GM19099 (cell line): Measurements from ENCODE around the gene GPX3.

Source experiments
- POLR2A ChIP-seq: IDR thresholded peaks from 3 replicates; pipeline ENCODE4 v1.6.1; 2011; ENCODE audit warnings: low read depth; ENCODE audit not compliant: insufficient read length; ENCODE audit errors: extremely low read depth

The GPX3 gene

GRCh38 chr5:151005950-151006576 is 14.3 kb upstream of the GPX3 start:
- TF ChIP-seq POLR2A = no peak

GRCh38 chr5:151006704-151007334 is 13.6 kb upstream of the GPX3 start:
- no peak for TF ChIP-seq POLR2A

- TF ChIP-seq POLR2A = no peak
Measured at GRCh38 chr5:151007430-151008209, 12.8 kb upstream of the GPX3 start.

- no peak for TF ChIP-seq POLR2A
Measured at GRCh38 chr5:151008210-151008491, 12.2 kb upstream of the GPX3 start.

- TF ChIP-seq POLR2A = no peak
Measured at GRCh38 chr5:151008906-151009305, 11.5 kb upstream of the GPX3 start.

- TF ChIP-seq POLR2A = no peak
Measured at GRCh38 chr5:151012862-151013261, 7.5 kb upstream of the GPX3 start.

- TF ChIP-seq POLR2A = no peak
Measured at GRCh38 chr5:151014680-151015343, 5.6 kb upstream of the GPX3 start.

- no peak for TF ChIP-seq POLR2A
Measured at GRCh38 chr5:151015974-151016587, 4.3 kb upstream of the GPX3 start.

GRCh38 chr5:151016700-151017099 is 3.7 kb upstream of the GPX3 start:
- TF ChIP-seq POLR2A = no peak

- TF ChIP-seq POLR2A = no peak
Measured at GRCh38 chr5:151017897-151018296, 2.5 kb upstream of the GPX3 start.

GRCh38 chr5:151018846-151019245 is 1.5 kb upstream of the GPX3 start:
- no peak for TF ChIP-seq POLR2A

GRCh38 chr5:151019331-151019730 is 1.1 kb upstream of the GPX3 start:
- no peak for TF ChIP-seq POLR2A

GRCh38 chr5:151021746-151022145 is 1.4 kb downstream of the GPX3 start:
- TF ChIP-seq POLR2A = no peak

- TF ChIP-seq POLR2A = no peak
Measured at GRCh38 chr5:151022511-151023018, 2.2 kb downstream of the GPX3 start.

GRCh38 chr5:151023047-151023615 is 2.7 kb downstream of the GPX3 start:
- TF ChIP-seq POLR2A = peak; percentile 16

- no peak for TF ChIP-seq POLR2A
Measured at GRCh38 chr5:151023651-151024050, 3.3 kb downstream of the GPX3 start.
